B cell (primary cell): ENCODE measurements around the gene CCNB1IP1.

Experiments used
- CTCF ChIP-seq: fragments of 200-600 bp; IDR thresholded peaks from one replicate; pipeline ENCODE4 v1.8.0; 2022; ENCODE audit warnings: antibody characterized with exemption, mild to moderate bottlenecking
- EZH2 ChIP-seq: IDR thresholded peaks from 2 replicates; pipeline ENCODE4 v1.6.1; 2012; ENCODE audit warnings: borderline replicate concordance, low read depth, mild to moderate bottlenecking, moderate library complexity, low read length; ENCODE audit not compliant: insufficient read depth, poor library complexity, severe bottlenecking

GRCh38 chr14:20329355-20329754, 3.7 kb downstream of the CCNB1IP1 start:
- TF ChIP-seq EZH2 = no peak
- TF ChIP-seq CTCF = no peak
